Erythroblast (primary cell): ENCODE measurements around the gene TSR1.

ENCODE experiments used
- GATA1 ChIP-seq: IDR thresholded peaks from 2 replicates; pipeline ENCODE4 v1.6.1; 2011; ENCODE audit warnings: low read depth, mild to moderate bottlenecking, control low read depth, low read length, moderate library complexity
- POLR2A ChIP-seq: IDR thresholded peaks from 2 replicates; pipeline ENCODE4 v1.6.1; 2011; ENCODE audit warnings: mild to moderate bottlenecking, low read length

DNA sequence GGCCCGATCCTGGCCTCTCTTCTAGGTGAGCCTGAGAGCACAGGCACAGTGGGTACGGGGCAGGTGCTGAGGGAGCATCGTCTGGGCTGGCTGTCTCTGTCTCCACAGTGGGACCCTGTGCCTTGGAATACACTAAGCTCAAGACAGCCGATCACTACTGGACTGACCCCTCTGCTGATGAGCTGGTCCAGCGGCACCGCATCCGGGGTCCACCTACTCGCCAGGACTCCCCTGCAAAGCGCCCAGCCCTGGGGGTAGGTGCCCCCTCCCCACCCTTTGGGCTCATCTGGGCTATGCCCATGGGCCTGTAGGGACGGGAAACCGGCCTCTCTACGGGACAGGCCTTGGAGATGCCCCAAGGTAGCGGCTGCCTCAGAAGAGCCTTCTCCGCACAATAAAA lies 26.6 kb upstream of the TSR1 start:
- TF ChIP-seq POLR2A = no peak
- TF ChIP-seq GATA1 = no peak
